ENCODE data around the gene POU2AF2. TPM values are rescaled to one million over a fixed set of nuclear protein-coding genes. Genes with fewer than 3 reads are reported as not detected.

POU2AF2 gene
- total RNA-seq (2021), result not detected in 2 replicates
- long read RNA-seq, result 0 reads

- no peak within 1 kb of the TSS for H2AFZ ChIP-seq (ENCODE audit: low read length)
- H3K9me3 Mint-ChIP-seq, result no peaks in the 10 kb centered on the region
Measured at GRCh38 chr11:111245425-111245824, at the start of gene POU2AF2. POU2AF2 (plus strand) TSS chr11:111245725; CDS start chr11:111245854, 129 bp downstream.

More at GRCh38 chr11:111245425-111245824, at the start of gene POU2AF2:
- Histone ChIP-seq H4K8ac (replicated peaks; ENCODE audit: insufficient read length, low read depth, low read length) (no peak within 1 kb of the TSS), H3K79me2 (ENCODE audit: insufficient read depth, low read length) (no peaks in the 10 kb centered on the region), H3K27ac (ENCODE audit: insufficient read length, low read depth, low read length) (no peak within 1 kb of the TSS), H3K56ac (ENCODE audit: insufficient read length, low read depth, low read length) (no peak within 1 kb of the TSS), H2BK20ac (ENCODE audit: low read depth, low read length, poor library complexity, severe bottlenecking) (no peak within 1 kb of the TSS), H3K14ac (ENCODE audit: insufficient read depth, low read length) (no peak within 1 kb of the TSS), H2AK5ac (ENCODE audit: insufficient read length, low read length) (no peak within 1 kb of the TSS), H3K9ac (ENCODE audit: extremely low read depth, insufficient read length, low read length) (no peak within 1 kb of the TSS), H3T11ph (ENCODE audit: low read length) (no peak within 1 kb of the TSS), H4K5ac (ENCODE audit: insufficient read length, low read depth, low read length) (no peak within 1 kb of the TSS), H3K18ac (ENCODE audit: insufficient read length, low read depth, low read length) (no peak within 1 kb of the TSS), H3K23me2 (ENCODE audit: insufficient read length, low read depth, low read length, poor library complexity, severe bottlenecking) (no peaks in the 10 kb centered on the region), H4K91ac (ENCODE audit: insufficient read length, low read depth, low read length) (no peak within 1 kb of the TSS), H3K23ac (ENCODE audit: insufficient read length, low read depth, low read length) (no peak within 1 kb of the TSS), H3K9me3 (ENCODE audit: control insufficient read depth, low read depth, low read length) (no peaks in the 10 kb centered on the region), H3K27me3 (ENCODE audit: insufficient read depth, low read length) (no peaks in the 10 kb centered on the region), H3K4me2 (ENCODE audit: insufficient read depth, insufficient read length, low read length) (no peak within 1 kb of the TSS), H3K4me1 (ENCODE audit: insufficient read depth, low read length) (no peaks in the 10 kb centered on the region; the same call in 1 of the 2 replicates), H2BK15ac (ENCODE audit: low read depth, low read length) (no peak within 1 kb of the TSS), H2BK5ac (ENCODE audit: insufficient read length, low read length) (no peak within 1 kb of the TSS), H2BK120ac (ENCODE audit: low read depth, low read length, poor library complexity, severe bottlenecking) (no peak within 1 kb of the TSS), H3K4ac (ENCODE audit: low read depth, low read length) (no peak within 1 kb of the TSS), H3K79me1 (ENCODE audit: insufficient read depth, low read depth, low read length, poor library complexity, severe bottlenecking) (no peaks in the 10 kb centered on the region), H2BK12ac (ENCODE audit: insufficient read length, low read depth, low read length) (no peak within 1 kb of the TSS), H4K20me1 (ENCODE audit: control insufficient read depth, insufficient read depth, insufficient read length) (no peaks in the 10 kb centered on the region)
- H3K4me3 Mint-ChIP-seq, result no peak within 1 kb of the TSS
- H3K4me1 Mint-ChIP-seq, result peaks cover 6% of the 10 kb centered on the region in 2 experiments
- H3K36me3 Mint-ChIP-seq (ENCODE audit: insufficient read depth in 1 of 3, low read depth in 3 of 3), result no peaks in the 10 kb centered on the region
- no peak for TF ChIP-seq CTCF (conservative IDR thresholded peaks at IDR 0.05)
- no CpG with 5 or more reads among the region's 1 CpG for WGBS (ENCODE audit: extremely low coverage, insufficient read length, low lambda C conversion rate)
- H3K27me3 Mint-ChIP-seq (ENCODE audit: low read depth), result peaks cover 3% of the 10 kb centered on the region
- H3K27ac Mint-ChIP-seq, result no peak within 1 kb of the TSS
- DNase-seq, result no peak

All from H9 (cell line).